HCT116 (cell line): Measurements from ENCODE around the gene RFPL2. TPM values are rescaled to one million over a fixed set of nuclear protein-coding genes. Genes with fewer than 3 reads are reported as not detected.
A peak's percentile ranks its signal among the peaks of the same experiment; 100 is the strongest.

Experiments used
- ATAC-seq: fragments of 200-7000 bp; cut with Tn5 transposase; 2 replicates; pipeline ENCODE4 v1.9.1; 2020; ENCODE audit warnings: mild to moderate bottlenecking, moderate library complexity
- BruUV-seq: library from RNA; stranded (reverse); fragments of 400-500 nt; replicated peaks from 2 replicates; lab custom pipeline; 2021; lab: Mats Ljungman, UMichigan
- CTCF ChIA-PET: fragments of 300-600 bp; sonication (Branson Sonifier 250); formaldehyde crosslinking; loops from one replicate; lab custom pipeline; 2021; ENCODE audit warnings: antibody characterized with exemption; lab: Charles Lee
- POLR2A ChIA-PET: fragments of 300-600, 350-600 bp; sonication (Branson Sonifier 250); formaldehyde crosslinking; loops from one replicate; lab custom pipeline; 2021; ENCODE audit warnings: antibody characterized with exemption; lab: Charles Lee
- RAD21 ChIA-PET, 2 experiments: fragments of 300-600 bp; sonication (Branson Sonifier 250); formaldehyde crosslinking; loops; one replicate each; lab custom pipeline; 2023; ENCODE audit warnings: low total read pairs in 2 of 2; ENCODE audit not compliant: uncharacterized antibody in 2 of 2, unreplicated experiment in 2 of 2, low non-redundant PET in 1 of 2; lab: Charles Lee
- DNase-seq: peaks from one replicate; pipeline ENCODE4 v3.0.0-alpha.2; 2010; ENCODE audit warnings: low read depth, low spot score
- H2AFZ ChIP-seq: fragments of 200-600 bp; shearing (Covaris generic), sonication (generic); 2 replicates; pipeline ENCODE4 v1.6.1; 2017; ENCODE audit warnings: low read depth, mixed run types, mixed read lengths, antibody characterized with exemption, low read length; ENCODE audit not compliant: poor library complexity, severe bottlenecking
- H3K27ac ChIP-seq: 2 replicates; pipeline ENCODE4 v1.5.1; 2012; ENCODE audit warnings: low read depth, low read length
- H3K27me3 ChIP-seq: fragments of 200-600 bp; sonication (generic); 2 replicates; pipeline ENCODE4 v1.6.1; 2016; ENCODE audit warnings: mixed run types, low read length, mixed read lengths; ENCODE audit not compliant: insufficient read depth
- H3K36me3 ChIP-seq, 2 experiments: fragments of 200-500 bp in 1 of 2; fragments of 200-600 bp in 1 of 2; sonication (Bioruptor generic) in 1 of 2; sonication (generic) in 1 of 2; 2 replicates each; pipeline versions ENCODE4 v1.5.1 to v1.6.1; 2014 to 2016; ENCODE audit warnings: low read length in 2 of 2, inconsistent platforms in 1 of 2, mixed read lengths in 1 of 2, mixed run types in 1 of 2; ENCODE audit not compliant: insufficient read depth in 2 of 2, control insufficient read depth in 1 of 2
- H3K4me1 ChIP-seq, 2 experiments: fragments of 200-600 bp in 1 of 2; sonication (generic) in 1 of 2; 2 replicates each; pipeline versions ENCODE4 v1.5.1 to v1.6.1; 2012 to 2017; ENCODE audit warnings: low read length in 2 of 2, inconsistent platforms in 1 of 2, mild to moderate bottlenecking in 1 of 2, mixed read lengths in 1 of 2, mixed run types in 1 of 2, moderate library complexity in 1 of 2; ENCODE audit not compliant: insufficient read depth in 2 of 2, control insufficient read depth in 1 of 2
- H3K4me2 ChIP-seq: fragments of 200-600 bp; sonication (generic); 2 replicates; pipeline ENCODE4 v1.6.1; 2017; ENCODE audit warnings: mixed run types, low read length, mixed read lengths
- H3K4me3 ChIP-seq, 2 experiments: fragments of 200-600 bp in 1 of 2; sonication (generic) in 1 of 2; replicated peaks in 1 of 2; 2 replicates each; pipeline ENCODE4 v1.5.1; 2011 to 2016; ENCODE audit warnings: low read length in 2 of 2, control low read depth in 1 of 2, low read depth in 1 of 2, mild to moderate bottlenecking in 1 of 2, mixed read lengths in 1 of 2, mixed run types in 1 of 2
- H3K79me2 ChIP-seq: fragments of 200-600 bp; sonication (generic); 2 replicates; pipeline ENCODE4 v1.6.1; 2017; ENCODE audit warnings: mild to moderate bottlenecking, mixed run types, low read length, moderate library complexity, mixed read lengths; ENCODE audit not compliant: insufficient read depth
- H3K9ac ChIP-seq: fragments of 200-600 bp; sonication (generic); 2 replicates; pipeline ENCODE4 v1.6.1; 2016; ENCODE audit warnings: low read length, mixed read lengths
- H3K9me2 ChIP-seq: fragments of 200-600 bp; sonication (generic), shearing (Covaris generic); 2 replicates; pipeline ENCODE4 v1.6.1; 2017; ENCODE audit warnings: mixed run types, mild to moderate bottlenecking, moderate library complexity; ENCODE audit not compliant: insufficient read depth
- H3K9me3 ChIP-seq, 2 experiments: fragments of 200-500 bp in 1 of 2; fragments of 200-600 bp in 1 of 2; sonication (Bioruptor generic) in 1 of 2; sonication (generic) in 1 of 2; 2 replicates each; pipeline ENCODE4 v1.6.1; 2014 to 2017; ENCODE audit warnings: low read length in 2 of 2, mixed read lengths in 2 of 2, inconsistent platforms in 1 of 2, low read depth in 1 of 2, mild to moderate bottlenecking in 1 of 2, mixed run types in 1 of 2, moderate library complexity in 1 of 2; ENCODE audit not compliant: control insufficient read depth in 1 of 2, insufficient read depth in 1 of 2
- H4K20me1 ChIP-seq: fragments of 200-600 bp; sonication (generic), shearing (Covaris generic); 2 replicates; pipeline ENCODE4 v1.6.1; 2017; ENCODE audit warnings: mixed run types, mild to moderate bottlenecking, moderate library complexity; ENCODE audit not compliant: insufficient read depth
- CEBPB ChIP-seq: IDR thresholded peaks from 2 replicates; pipeline ENCODE4 v1.6.1; 2012; ENCODE audit warnings: low read depth
- intact Hi-C: fragments of 100-400 bp; cut with micrococcal nuclease; formaldehyde crosslinking; loops from 2 replicates; pipeline ENCODE4 v1.10.0; 2022
- total RNA-seq: library from RNA; stranded (reverse); gene quantifications from one replicate; pipeline ENCODE4 v1.2.1, GENCODE V29; 2021; ENCODE audit not compliant: unreplicated experiment
- TF ChIP-seq, protein P1 (sequence below), 3 experiments: fragments of 200-600 bp in 1 of 3; sonication (generic) in 1 of 3; IDR thresholded peaks in 2 of 3; conservative IDR thresholded peaks in 1 of 3; 2 replicates each; pipeline ENCODE4 v1.5.1; 2012 to 2017; ENCODE audit warnings: low read depth in 2 of 3, low read length in 2 of 3, antibody characterized with exemption in 1 of 3, borderline replicate concordance in 1 of 3, control low read depth in 1 of 3, mild to moderate bottlenecking in 1 of 3, mixed read lengths in 1 of 3, mixed run types in 1 of 3, moderate library complexity in 1 of 3; ENCODE audit not compliant: insufficient read depth in 1 of 3

Gene RFPL2
- total RNA-seq, 1 experiment from 2014 or later: 0.61 TPM

DNA sequence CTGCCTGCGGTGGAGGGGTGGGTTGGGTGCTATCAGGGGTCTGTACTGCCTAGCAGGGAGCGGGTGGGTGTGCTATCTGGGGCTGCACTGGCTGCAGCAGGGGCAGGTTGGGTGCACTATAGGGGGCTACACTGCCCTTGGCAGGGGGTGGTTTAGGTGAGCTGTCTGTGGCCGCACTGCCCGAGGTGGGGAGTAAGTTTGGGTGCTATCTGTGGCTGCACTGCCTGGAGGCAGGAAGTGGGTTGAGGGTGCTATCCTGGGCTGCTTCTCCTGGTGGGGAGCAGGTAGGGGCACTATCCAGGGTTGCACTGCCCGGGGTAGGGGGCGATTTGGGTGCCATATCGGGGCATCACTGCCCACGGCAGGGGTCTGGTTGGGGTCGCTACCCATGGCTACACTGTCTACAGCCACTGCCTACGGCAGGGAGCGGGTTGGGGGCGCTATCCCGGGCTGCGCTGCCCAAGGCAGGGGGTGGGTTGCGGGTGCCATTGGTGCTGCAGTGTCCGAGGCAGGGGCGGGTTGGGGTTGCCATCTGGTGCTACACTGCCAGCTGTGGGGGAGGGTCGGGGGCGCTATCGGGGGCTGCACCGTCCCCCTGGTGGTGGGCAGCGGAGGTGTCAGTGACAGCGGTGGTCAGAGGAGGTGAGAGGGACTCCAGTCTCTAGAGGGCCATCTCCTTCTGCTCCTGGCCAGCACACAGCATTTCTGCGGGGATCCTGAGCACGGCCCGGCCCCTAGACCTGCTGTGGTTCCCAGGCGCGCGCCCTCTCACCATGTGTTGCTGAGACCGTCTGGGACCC is 1.3 kb upstream of the RFPL2 start:
- ChIA-PET POLR2A (no interaction called here), RAD21 (no interaction called here), CTCF (interaction anchor here (0.6 to 1.6 kb wide), 3 partner anchors 60 to 229 kb away, joined by 3 to 7 read pairs (median 3); no protein-coding TSS in a partner anchor)
- H4K20me1 ChIP-seq: no peaks in the 10 kb centered on the region
- H3K36me3 ChIP-seq: peaks cover 0 to 4% of the 10 kb centered on the region in 2 experiments; a peak in 2 of 4 replicates
- peak overlapping the region; percentile 99 for H3K4me2 ChIP-seq
- H2AFZ ChIP-seq: no peak overlapping the region
- peak overlapping the region; percentile 48; the same call in 1 of the 2 replicates for H3K27ac ChIP-seq
- ATAC-seq (peak; percentile 23), DNase-seq (no peak)
- intact Hi-C loops: loop anchor here (2.0 to 10.0 kb wide), 3 partner anchors 169 to 269 kb away; partner anchors contain the start of gene FBXO7
- no peaks in the 10 kb centered on the region for H3K27me3 ChIP-seq
- H3K4me1 ChIP-seq: peaks cover 27 to 45% of the 10 kb centered on the region in 2 experiments
- peak overlapping the region; percentile 71; the same call in 1 of the 2 replicates for H3K9ac ChIP-seq
- TF ChIP-seq CEBPB: no peak
- TF ChIP-seq, protein P1, sequence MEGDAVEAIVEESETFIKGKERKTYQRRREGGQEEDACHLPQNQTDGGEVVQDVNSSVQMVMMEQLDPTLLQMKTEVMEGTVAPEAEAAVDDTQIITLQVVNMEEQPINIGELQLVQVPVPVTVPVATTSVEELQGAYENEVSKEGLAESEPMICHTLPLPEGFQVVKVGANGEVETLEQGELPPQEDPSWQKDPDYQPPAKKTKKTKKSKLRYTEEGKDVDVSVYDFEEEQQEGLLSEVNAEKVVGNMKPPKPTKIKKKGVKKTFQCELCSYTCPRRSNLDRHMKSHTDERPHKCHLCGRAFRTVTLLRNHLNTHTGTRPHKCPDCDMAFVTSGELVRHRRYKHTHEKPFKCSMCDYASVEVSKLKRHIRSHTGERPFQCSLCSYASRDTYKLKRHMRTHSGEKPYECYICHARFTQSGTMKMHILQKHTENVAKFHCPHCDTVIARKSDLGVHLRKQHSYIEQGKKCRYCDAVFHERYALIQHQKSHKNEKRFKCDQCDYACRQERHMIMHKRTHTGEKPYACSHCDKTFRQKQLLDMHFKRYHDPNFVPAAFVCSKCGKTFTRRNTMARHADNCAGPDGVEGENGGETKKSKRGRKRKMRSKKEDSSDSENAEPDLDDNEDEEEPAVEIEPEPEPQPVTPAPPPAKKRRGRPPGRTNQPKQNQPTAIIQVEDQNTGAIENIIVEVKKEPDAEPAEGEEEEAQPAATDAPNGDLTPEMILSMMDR (IDR thresholded peaks at IDR 0.05 in 2 of 3, conservative IDR thresholded peaks at IDR 0.05 in 1 of 3; ENCODE audit: borderline replicate concordance in 1 of 3, insufficient read depth in 1 of 3, low read depth in 2 of 3, low read length in 2 of 3): peak in 1 of 3 experiments; percentile 30; a peak in 1 of 6 replicates
- no peaks in the 10 kb centered on the region for H3K9me2 ChIP-seq
- H3K79me2 ChIP-seq: no peaks in the 10 kb centered on the region
- no TSS peak for BruUV-seq
- no peaks in the 10 kb centered on the region for H3K9me3 ChIP-seq
- peak overlapping the region; percentile 59 to 70; a peak in 3 of 4 replicates for H3K4me3 ChIP-seq
